Right atrium auricular region (tissue), 2 donors: ENCODE measurements around the gene KLHL42. TPM values are rescaled to one million over a fixed set of nuclear protein-coding genes. Genes with fewer than 3 reads are reported as not detected.

Experiments
- DNase-seq: peaks from one replicate; pipeline ENCODE4 v3.0.0-alpha.2; 2019; ENCODE audit warnings: low spot score
- H3K27ac ChIP-seq, 2 donors: fragments of 200-600 bp; sonication (generic); 1 replicate in 1 of 2; 2 replicates in 1 of 2; pipeline ENCODE4 v1.5.1; 2016 to 2019
- H3K27me3 ChIP-seq, 2 donors: fragments of 200-600 bp; sonication (generic); one replicate each; pipeline versions ENCODE4 v1.5.1 to v1.6.0; 2017 to 2019
- H3K36me3 ChIP-seq: fragments of 200-600 bp; sonication (generic); one replicate; pipeline ENCODE4 v1.5.1; 2016
- H3K4me1 ChIP-seq, 2 donors: fragments of 200-600 bp; sonication (generic); one replicate each; pipeline versions ENCODE4 v1.5.1 to v1.6.0; 2017 to 2019
- H3K4me3 ChIP-seq, 2 donors: fragments of 200-600 bp; sonication (generic); 1 replicate in 1 of 2; 2 replicates in 1 of 2; pipeline ENCODE4 v1.5.1; 2017 to 2019; ENCODE audit warnings: mild to moderate bottlenecking in 1 of 2, moderate library complexity in 1 of 2
- H3K9me3 ChIP-seq, 2 donors: fragments of 200-600 bp; sonication (generic); one replicate each; pipeline ENCODE4 v1.5.1; 2019
- CTCF ChIP-seq, 2 donors: fragments of 200-600 bp; sonication (generic); IDR thresholded peaks; one replicate each; pipeline ENCODE4 v1.5.1; 2019; ENCODE audit warnings: antibody characterized with exemption in 2 of 2
- total RNA-seq, 2 donors: library from RNA; depleted of rRNA; stranded (reverse); fragments of >200 nt; gene quantifications; one replicate each; pipeline ENCODE4 v1.1.0, GENCODE V29; 2016

Gene KLHL42
- total RNA-seq, 2 donors from 2014 or later: 6.7 to 11.4 TPM

DNA sequence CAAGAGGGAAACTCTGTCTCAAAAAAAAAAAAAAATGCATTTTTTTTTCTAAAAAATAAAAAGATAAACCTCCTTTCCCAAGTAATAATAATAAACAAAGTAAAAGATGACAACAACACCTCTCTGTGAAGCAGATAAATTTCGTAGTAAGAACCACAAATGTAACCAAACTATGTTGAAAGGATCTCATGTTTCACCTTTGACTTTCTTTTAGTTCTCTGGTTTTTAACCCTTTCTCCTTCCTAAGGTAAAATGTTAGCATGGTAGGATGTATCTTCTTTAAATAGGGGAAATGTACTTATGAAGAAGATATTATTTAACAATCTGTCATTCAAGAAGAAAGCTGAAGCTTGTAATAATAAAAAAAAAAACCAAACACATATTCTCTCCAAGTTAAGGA, 1.8 kb upstream of the KLHL42 start:
- Histone ChIP-seq H3K36me3 (no peaks in the 10 kb centered on the region), H3K9me3 (no peaks in the 10 kb centered on the region), H3K27ac (no peak overlapping the region), H3K4me1 (peaks cover 0 to 30% of the 10 kb centered on the region in 2 donors), H3K27me3 (no peaks in the 10 kb centered on the region), H3K4me3 (no peak overlapping the region)
- no peak for DNase-seq
- TF ChIP-seq CTCF (IDR thresholded peaks at IDR 0.05): no peak

GRCh38 chr12:27779416-27779919, 565 bp upstream of the KLHL42 start:
- DNase-seq: no peak
- no peak for TF ChIP-seq CTCF (IDR thresholded peaks at IDR 0.05)

DNA sequence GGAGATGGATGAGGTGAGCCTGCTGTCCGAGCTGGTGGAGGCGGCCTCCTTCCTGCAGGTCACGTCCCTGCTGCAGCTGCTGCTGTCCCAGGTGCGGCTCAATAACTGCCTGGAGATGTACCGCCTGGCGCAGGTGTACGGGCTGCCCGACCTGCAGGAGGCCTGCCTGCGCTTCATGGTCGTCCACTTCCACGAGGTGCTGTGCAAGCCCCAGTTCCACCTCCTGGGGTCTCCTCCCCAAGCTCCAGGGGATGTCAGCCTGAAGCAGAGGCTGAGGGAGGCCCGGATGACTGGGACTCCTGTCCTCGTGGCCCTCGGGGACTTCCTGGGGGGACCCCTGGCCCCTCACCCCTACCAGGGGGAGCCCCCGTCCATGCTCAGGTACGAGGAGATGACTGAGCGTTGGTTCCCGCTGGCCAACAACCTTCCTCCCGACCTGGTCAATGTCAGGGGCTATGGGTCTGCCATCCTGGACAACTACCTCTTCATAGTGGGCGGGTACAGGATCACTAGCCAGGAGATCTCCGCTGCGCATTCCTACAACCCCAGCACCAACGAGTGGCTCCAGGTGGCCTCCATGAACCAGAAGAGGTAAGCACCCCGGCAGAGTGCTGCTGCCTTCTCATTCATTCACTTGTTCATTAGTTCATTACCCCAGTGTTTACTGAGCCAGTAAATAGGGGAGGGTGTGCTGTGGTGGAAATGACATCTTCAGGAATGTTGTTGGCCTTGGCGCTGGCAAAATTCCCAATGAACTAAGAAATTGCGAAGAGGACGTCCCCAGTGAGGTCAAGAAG, 777 bp downstream of the KLHL42 start:
- Histone ChIP-seq H3K4me3 (peak overlapping the region; percentile 79 to 82), H3K27ac (peak overlapping the region; percentile 88 to 97), H3K36me3 (no peaks in the 10 kb centered on the region), H3K9me3 (no peaks in the 10 kb centered on the region), H3K27me3 (no peaks in the 10 kb centered on the region), H3K4me1 (peaks cover 0 to 30% of the 10 kb centered on the region in 2 donors)
- DNase-seq: peak; percentile 75
- no peak for TF ChIP-seq CTCF (IDR thresholded peaks at IDR 0.05)

More at GRCh38 chr12:27779416-27779919, 565 bp upstream of the KLHL42 start:
- Histone ChIP-seq H3K27ac (peak overlapping the region; percentile 88 to 97), H3K9me3 (no peaks in the 10 kb centered on the region), H3K36me3 (no peaks in the 10 kb centered on the region), H3K27me3 (no peaks in the 10 kb centered on the region), H3K4me3 (peak overlapping the region; percentile 79 to 82), H3K4me1 (peaks cover 0 to 30% of the 10 kb centered on the region in 2 donors)

GRCh38 chr12:27781680-27782079, 1.6 kb downstream of the KLHL42 start:
- Histone ChIP-seq H3K27ac (peak overlapping the region; percentile 88 to 97), H3K4me3 (peak overlapping the region; percentile 3 to 6), H3K9me3 (no peaks in the 10 kb centered on the region), H3K4me1 (peaks cover 0 to 30% of the 10 kb centered on the region in 2 donors), H3K27me3 (no peaks in the 10 kb centered on the region), H3K36me3 (no peaks in the 10 kb centered on the region)
- TF ChIP-seq CTCF (IDR thresholded peaks at IDR 0.05): no peak
- no peak for DNase-seq

DNA sequence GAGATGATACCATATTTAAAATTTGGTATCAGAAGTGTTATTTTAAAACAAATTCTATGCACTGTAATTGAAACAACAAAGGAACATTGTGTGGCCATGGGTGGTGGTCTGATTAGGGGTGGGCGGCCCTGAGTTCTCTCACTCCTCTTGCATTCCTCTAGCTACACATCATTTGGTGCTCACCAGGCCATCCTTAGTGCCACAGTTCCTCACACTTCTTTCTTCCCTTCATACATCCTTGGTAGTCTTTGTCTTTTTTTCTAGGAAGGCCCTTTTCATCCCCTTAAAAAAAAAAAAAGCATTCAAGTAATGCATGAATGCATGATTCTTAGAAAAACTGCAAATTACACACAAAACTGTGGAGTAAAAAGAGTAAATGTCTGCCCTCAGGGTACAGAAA, 2.4 kb downstream of the KLHL42 start:
- Histone ChIP-seq H3K27me3 (no peaks in the 10 kb centered on the region), H3K36me3 (no peaks in the 10 kb centered on the region), H3K4me3 (no peak overlapping the region), H3K9me3 (no peaks in the 10 kb centered on the region), H3K27ac (no peak overlapping the region), H3K4me1 (peaks cover 0 to 30% of the 10 kb centered on the region in 2 donors)
- TF ChIP-seq CTCF (IDR thresholded peaks at IDR 0.05): no peak
- DNase-seq: no peak
